GM21367 (cell line): ENCODE results near the gene TBC1D20.
"Not testable (repeated sequence)": the region's sequence is repeated elsewhere in the genome, so short reads cannot be mapped to it uniquely, and the experiment has no call there.

Experiments
- ATAC-seq: cut with Tn5 transposase; IDR thresholded peaks from one replicate; pipeline ENCODE4 v1.9.1; 2021; ENCODE audit not compliant: unreplicated experiment

TBC1D20 gene

DNA sequence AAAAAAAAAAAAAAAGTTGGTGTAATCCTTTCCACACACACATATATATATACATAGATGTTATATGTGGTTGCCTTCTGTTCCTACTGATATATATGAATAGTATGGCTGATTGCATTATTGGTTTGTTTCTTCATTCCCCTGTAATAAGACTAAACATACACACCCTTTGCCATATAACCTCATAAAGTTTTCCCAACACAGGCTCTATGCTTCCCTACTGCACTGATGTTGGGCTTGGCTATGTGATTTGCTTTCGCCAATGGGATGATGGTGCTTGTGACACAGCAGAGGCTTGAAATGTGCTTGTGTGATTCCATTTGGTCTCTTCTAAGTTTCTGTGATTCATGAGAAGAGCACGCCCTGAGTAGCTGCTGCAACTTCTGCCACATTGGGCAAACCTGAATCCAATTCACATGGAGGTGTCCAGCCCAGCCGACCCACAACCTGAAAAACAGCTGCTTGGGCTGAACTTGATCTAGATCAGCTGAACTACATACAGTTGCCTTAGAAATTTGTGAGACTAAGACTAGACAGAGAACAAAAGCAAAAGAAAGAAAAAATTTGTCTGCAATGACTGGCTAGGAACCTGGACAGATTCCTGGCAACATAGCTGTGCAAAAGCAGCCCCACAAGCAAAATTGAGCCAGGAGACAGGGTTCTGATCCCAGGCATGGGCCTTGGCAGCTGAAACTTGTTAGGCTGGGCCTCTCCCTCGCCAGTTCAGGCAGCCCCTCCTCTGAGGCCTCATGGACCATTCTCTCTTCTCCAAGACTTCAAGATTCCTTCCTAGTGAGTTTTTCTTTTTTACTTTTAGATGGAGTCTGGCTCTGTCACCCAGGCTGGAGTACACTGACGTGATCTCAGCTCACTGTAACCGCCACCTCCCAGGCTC is 13.4 kb upstream of the TBC1D20 start:
- no peak for ATAC-seq

DNA sequence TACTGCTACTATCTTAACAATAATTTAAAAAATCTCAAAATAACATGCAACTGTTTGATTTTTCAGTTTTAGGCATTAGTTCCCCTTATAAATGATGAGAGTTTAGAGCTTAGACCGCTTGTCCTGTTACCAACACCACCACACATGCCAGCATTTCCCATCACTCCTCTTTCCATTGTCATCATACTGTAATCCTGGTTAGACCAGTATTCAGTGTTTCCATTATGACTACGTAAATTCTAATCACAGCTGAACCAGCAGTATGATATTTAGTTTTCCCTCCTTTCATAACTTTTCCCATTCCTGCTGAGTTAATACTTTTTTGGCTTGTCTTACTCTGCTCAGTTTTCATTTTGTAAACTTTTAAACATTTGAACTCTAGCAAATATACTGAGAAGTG is 12.2 kb upstream of the TBC1D20 start:
- ATAC-seq, result no peak

DNA sequence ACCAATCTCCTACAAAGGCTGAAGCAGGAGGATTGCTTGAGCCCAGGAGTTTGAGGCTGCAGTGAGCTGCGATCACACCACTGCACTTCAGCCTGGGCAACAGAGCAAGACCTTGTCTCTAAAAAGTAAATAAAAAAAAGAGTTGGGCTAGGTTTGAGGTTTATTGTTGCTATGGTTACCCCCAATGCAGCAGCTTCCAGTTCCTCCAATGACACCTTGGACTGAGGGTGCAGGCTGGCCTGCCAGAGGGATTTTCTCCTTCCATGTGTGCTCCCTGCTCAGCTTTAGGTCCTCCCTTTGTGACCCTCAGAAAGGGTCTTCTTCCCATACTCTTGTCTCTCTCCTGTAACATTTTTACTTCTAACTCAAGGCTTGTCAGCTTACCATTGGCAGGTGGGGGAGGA is 10.6 kb upstream of the TBC1D20 start:
- no peak for ATAC-seq

DNA sequence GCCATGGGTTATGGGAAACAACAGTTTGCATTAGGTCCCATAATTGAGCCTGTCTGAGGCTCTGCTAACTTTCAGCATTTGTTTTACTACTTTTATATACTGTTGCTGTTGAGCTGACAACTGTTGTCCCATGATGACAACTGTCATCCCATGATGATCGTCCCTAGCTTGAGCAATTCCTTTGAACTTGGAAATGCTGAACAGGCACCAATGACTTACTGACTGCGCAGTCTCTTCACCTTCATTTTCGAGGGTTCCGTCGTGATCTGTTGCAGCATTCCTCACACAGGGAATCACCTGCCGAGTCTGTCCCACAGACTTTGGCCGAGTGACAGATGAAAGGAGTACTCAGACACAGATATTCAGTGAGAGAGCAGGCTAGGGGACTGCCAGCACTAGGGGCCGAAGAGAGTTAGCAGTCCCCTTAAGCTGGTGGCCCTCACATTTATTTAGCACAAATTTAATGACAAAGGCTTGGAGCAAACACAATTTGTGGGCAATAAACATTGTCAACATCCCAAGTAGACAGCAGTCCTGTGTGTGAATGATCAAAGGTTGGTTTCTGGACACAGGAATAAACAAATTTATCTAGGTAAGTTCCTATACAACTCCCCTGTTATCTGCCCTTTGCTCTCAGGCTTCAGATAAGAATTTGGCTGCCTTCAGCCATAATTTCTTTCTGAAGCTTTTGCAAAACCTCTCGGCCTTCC is 10.0 kb upstream of the TBC1D20 start:
- no peak for ATAC-seq

DNA sequence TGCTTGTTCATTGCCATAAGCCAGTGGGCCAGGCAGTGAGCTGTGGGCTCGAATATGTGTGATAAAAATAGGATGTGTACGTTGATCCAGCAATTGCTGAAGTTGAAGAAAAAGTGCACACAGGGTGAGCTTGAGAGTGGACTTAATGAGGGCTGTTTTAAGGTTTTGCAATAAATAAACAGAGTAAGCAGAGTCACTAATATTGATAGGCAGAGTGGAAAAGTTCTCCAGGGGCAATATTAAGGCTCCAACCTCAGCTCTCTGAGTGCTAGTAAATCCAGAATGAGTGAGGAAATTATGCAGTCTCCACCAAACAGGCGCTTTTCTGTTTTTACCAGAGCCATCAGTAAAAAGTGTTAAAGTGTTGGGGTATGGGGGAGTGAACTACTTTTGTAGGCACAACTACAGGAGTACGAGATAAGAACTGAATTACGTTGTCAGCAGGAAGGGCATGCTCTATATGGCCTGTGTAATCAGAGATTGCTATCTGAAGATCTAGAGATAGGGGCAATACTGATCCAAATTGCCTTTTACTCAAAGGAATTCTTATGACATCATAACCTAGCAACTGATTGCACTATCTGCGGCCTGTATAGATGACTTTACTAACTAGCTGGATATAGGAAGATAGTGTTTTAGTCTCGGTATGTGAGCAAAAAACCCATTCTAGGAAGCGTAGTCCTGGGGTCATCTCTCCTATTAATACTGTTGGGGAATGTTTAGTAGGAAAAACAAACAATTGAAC is 7.6 kb upstream of the TBC1D20 start:
- no peak for ATAC-seq

DNA sequence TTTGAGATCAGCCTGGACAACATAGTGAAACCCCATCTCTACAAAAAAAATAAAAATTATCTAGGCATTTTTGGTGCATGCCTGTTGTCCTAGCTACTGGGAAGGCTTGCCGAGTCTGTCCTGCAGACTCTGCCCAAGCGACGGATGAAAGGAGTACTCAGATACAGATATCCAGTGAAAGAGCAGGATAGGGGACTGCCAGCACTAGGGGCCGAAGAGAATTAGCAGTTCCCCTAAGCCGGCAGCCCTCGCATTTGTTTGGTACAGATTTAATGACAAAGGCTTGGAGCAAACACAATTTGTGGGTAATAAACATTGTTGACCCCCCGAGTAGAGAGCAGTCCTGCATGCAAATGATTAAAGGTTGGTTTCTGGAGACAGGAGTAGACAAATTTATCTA is 5.4 kb upstream of the TBC1D20 start:
- no peak for ATAC-seq

DNA sequence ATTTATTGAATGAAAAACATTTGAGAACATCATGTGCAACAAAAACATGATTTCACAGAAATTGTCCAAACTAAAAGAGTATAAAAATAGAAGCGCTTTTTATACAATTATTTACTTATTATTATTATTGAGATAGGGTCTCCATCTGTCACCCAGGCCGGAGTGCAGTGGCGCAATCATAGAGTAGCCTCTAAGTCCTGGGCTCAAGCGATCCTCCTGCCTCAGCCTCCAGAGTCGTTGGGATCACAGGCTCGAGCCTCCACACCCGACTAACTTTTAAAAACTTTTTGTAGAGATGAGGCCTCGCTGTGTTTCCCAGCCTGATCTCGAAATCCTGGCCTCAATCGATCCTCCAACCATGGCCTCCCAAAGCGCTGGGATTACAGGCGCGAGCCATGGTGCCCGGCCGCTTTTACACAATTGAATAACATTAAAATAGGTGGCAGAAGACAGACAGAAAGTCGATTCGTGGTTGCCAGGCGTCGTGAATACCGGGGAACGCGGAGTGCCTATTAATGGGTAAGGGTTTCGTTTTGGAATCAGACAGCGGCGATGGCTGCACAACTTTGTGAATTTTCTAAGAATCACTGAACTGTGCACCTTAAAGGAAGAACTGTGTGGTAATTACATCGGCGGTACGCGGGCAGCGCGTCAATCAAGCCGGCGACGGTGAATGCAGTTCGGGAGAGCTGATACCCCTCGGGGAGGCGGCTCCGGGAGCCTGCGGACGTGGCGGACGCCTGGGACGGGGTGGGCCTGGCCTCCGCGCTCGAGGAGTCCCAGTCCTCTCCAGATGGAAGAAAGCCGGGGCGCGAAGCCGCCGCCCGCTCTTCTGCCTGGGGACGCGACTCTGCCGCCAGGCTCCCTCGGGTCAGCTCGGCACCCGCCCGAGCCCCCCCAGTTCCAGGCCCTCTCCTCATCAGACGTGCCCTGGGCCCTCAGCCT is 807 bp downstream of the TBC1D20 start:
- ATAC-seq, result peak; percentile 16

DNA sequence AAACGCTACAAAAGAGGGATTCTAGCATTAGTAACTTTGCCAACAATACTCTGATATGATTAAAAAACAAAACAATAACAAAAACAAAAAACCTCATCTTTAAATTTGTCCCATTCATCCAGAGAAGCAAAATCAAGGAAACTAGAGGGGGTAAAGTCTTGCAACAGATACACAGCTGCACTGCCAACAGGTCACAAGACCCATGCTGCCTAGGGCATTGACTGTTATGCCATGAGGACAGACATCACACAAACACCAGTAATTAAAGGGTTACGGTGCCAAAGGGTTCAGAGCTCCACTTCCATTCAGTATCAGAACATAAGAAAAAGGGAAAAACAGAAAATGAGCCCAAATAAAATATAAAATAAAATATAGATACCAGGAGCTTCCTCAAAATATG is 1.6 kb downstream of the TBC1D20 start:
- ATAC-seq, result no peak

DNA sequence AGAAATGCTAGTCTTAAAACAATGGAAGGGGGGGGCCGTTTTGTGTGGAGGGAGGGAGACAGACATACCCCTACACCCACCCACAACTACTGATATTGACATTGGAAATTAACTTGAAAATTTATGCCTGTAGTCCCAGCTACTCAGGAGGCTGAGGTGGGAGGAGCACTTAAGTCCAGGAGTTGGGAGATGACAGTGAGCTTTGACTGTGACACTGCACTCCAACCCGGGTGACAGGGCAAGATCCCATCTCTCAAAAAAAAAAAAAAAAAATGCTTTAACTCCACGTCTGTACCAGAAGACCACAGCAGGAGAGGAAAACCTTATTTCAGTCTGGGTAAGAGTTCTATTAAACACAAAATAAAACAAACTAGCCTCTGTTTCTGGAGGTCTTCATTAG is 2.2 kb downstream of the TBC1D20 start:
- no peak for ATAC-seq

DNA sequence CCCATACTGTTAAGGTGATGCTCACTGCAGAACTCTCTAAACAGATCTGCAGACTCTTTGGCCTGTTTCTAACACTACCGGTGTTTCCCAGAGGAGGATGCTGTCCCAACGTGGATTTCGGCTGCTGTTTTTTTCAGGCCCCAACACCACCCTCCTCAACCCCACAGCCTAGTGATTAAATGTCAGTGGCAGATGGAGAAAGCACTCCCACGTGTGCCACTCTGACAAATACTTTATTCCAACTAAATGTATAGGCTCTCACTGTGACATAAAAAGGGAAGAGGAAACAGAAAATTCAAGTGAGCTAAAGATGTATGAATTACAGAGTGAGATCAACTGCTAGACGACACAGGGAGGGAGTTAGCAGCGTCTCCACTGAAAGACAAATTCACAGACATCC is 3.6 kb downstream of the TBC1D20 start:
- ATAC-seq, result no peak

DNA sequence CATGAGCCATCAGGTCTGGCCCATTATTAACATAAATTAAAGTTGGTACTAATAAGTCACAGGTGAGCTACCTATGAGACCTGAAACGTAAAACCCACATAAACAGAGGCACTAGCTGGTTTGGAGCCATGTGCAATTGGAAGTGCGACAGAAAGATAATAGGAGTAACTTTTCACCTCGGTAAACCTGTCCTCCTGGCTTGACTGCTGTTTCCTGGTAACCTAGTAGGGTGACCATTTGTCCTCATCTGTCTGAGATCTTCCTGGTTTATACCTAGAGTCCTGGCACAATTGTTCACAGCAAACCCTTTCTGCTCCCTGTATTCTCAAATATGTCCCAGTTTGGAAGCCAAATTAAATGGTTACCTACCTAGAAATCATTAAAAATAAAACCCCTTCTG is 7.4 kb downstream of the TBC1D20 start:
- ATAC-seq, result no peak

DNA sequence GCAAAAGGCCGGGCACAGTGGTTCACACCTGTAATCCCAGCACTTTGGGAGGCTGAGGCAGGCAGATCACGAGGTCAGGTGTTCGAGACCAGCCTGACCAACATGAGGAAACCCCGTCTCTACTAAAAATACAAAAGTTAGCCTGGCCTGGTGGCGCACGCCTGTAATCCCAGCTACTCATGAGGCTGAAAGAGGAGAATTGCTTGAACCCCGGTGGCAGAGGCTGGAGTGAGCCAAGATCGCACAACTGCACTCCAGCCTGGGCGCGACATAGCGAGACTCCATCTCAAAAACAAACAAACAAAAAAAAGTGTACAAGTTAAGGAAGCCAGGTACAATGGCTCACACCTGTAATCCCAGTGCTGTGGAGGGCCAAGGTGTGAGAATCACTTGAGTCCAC is 10.3 kb downstream of the TBC1D20 start:
- ATAC-seq, result not testable (repeated sequence)

DNA sequence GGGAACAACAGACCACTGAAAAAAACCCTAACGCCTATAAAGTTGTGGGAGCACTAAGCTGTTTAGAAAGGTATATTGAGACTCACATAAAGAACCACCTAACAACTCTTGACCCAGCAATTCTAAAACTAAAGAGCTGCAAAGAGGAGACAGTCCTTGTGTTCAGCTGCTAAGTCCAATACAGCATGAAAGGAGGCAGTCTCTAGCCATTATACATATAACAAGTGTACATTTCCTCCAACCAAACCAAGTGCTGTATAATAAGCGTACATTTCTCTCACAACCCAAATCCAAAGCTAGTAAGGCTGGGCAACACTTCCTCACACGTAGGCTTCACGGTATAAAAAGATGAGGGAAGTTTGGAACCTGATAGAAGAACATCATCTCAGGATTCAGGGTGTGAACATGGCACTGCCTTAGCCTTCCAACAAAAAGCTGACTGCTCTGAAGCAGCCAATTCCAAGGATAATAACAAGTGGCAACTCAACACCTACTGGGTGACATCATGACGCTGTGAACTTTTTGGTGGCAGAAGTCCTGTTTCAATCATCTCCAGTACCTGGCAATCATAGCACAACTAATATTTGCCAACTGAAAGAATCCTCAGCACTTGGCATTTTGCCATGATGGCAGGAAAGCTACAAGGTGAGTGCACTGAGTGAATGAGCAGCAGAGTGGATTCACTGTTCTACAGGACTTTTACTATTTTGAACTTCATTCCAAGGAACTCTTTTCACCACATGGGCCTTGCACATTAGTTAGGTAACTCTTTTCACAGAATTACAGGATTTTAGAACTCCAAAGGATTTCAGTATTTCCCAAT is 16.6 kb downstream of the TBC1D20 start:
- ATAC-seq, result no peak

DNA sequence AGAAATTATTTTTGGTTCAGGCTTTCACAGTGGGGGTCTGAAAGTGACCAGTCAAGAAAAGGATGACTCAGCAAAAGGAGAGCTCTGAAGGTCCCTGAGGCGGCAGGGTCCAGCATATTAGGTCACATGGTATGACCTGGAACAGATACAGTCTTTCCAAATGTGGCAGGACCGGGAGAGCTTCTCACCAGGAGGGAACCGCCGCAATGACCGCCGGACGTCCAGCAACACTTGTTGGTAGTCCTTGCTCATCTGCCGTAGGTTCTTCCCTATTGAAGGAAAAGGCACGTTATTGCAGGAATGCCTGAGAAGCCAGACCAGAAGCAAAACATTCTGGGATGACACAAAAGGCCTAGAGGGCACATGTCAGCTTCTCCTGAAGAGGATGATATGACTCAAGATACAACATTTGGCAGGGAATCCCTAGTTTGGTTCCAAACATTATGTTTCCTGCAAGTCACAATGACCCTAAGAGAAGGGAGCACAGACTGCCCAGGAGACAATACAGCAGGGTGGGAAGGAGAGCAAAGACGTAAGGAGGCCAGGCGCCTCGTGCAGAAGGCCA is 17.4 kb downstream of the TBC1D20 start:
- ATAC-seq, result no peak

DNA sequence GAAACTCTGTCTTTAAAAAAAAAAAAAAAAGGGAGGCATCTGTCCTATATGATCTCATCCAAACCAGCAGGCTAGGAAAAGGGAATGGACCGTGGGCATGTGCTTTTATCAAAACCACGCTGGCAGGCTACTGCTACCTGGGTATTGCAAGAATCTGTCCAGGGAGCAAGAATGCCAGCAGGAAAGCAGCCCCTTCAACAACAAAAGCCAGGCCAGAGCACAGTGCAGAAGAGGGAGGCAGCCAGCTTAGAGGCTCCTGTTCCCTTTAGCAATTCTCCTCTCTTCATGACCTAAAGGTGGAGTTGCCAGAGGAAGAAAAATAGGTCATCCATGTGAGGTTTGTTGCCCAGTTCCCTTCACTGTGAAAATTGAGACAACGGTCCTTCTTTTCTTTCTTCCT is 18.2 kb downstream of the TBC1D20 start:
- no peak for ATAC-seq

DNA sequence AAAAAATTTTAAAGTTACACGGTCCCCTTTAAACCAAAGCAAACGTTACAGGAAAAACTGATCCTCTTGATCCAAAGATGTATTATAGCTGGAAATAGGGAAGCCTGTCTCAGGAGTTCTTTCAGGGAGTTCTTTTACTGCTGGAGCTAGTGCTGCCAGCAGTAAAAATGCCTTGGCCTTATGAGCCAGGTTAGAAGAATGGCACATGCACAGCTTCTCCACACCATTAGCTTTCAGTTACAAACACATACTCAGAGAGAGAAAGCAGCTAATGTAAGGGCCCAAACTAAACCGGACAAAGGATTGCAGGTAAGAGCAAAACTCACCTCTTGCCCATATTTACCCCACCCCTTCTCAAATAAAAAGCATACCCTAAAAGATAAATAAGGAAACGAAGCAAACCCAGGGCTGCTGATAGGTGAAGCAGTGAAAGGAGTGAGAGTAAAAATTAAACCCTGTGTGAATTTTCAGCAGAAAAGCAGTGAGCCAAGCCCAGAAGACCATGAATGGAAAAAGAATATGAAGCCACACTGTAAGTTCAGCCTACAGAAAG is 19.0 kb downstream of the TBC1D20 start:
- no peak for ATAC-seq

DNA sequence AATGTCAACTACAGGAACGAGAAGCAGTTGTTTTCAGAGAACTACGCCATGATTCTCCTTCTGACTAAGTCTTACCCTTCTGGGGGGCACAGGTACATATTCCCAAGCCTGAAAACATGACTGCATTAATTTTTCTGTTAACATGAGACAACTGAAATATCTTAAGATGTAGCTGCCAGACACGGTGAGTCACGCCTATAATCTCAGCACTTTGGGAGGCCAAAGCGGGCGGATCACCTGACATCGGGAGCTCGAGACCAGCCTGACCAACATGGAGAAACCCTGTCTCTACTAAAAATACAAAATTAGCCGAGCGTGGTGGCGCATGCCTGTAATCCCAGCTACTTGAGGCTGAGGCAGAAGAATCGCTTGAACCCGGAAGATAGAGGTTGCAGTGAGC is 21.7 kb downstream of the TBC1D20 start:
- ATAC-seq, result no peak

DNA sequence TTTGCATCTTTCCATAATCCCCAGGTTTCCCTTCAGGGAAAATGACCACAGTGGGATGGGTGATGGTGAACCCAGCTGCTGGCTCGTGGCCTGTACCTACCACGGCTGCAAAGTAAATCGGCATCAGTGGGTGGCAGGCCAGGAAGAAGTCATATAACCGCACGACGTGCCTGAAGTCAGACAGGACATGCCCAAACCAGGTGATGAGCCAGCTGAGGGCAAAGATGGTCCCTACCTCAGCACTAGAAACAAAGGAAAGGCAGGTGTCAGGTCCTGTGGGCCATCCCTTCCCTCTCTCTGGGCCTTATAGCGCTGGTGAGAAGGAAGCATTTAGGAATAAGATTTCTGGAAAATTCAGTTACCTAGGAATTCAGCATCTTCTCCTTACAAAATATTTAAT is 22.2 kb downstream of the TBC1D20 start:
- ATAC-seq, result no peak
